ENCODE measurements around the gene ALDH16A1.
"Not testable (repeated sequence)": the region's sequence is repeated elsewhere in the genome, so short reads cannot be mapped to it uniquely, and the experiment has no call there.

Gene ALDH16A1

DNA sequence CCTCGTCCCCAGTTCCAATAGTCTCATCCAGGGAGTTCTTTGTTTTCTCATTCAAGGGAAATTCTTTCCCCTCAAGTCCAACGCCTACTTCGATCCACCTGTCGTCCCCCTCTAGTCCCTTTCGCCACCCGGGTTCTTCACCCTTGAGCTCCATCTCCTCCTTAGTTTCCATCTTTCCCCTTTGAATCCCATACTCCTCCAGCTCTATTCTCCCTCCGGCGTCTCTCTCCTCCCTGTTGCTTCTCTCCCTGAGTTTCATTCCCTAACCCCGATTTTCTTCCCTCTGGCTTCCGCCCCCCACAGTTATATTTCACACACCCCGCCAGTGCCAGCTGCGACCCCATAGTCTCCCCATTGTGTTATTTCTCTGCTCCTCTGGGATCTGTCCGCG is 11.1 kb upstream of the ALDH16A1 start:
- DNase-seq: no peak

GRCh38 chr19:49442354-49442753 is 10.7 kb upstream of the ALDH16A1 start:
- DNase-seq: no peak

DNA sequence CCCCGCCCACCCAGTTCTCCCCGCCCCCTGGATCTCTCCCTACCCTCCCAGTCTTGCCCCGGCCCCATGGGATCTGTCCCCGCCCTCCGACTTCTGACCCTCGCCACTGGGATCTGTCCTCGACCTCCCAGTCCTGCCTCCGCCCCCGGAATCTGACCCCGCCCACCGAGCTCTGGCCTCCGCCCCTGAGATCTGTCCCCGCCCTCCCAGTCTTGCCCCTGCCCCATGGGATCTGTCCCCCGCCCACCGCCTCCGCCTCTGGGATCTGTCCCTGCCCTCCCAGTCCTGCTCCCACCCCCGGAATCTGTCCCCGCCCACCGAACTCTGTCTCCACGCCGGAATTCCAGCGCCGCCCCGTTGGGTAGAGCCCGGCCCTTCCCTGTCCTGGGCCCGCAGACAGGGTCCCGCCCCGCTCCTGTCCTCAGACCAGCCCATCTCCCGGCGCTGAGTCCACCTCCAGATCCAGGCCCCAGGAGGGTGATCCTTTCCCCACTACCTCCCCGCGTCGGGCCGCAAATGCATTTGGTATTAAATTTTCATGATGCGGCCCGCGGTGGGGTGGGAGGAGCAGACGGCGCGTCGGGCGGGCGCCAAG is 10.2 kb upstream of the ALDH16A1 start:
- peak; percentile 52 for DNase-seq

GRCh38 chr19:49443366-49444099 is 9.5 kb upstream of the ALDH16A1 start:
- DNase-seq: peak; percentile 93

DNA sequence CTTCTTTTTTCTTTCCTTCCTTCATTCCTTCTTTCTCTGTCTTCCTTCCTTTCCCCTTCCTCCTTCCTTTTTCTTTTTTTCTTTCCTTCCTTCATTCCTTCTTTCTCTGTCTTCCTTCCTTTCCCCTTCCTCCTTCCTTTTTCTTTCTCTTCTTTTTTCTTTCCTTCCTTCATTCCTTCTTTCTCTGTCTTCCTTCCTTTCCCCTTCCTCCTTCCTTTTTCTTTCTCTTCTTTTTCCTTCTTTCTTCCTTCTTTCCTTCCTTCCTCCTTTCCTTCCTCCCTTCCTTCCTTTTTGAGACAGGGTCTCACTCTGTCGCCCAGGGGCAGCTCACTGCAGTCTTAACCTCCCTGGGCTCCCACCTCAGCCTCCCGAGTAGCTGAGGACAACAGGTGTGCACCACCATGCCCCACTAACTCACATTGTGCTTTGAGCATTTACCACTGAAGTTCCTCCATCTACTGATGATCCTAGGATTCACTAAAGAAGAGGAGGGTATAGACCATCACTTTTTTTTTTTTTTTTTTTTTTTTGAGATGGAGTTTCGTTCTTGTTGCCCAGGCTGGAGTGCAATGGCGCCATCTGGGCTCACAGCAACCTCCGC is 8.8 kb upstream of the ALDH16A1 start:
- DNase-seq: not testable (repeated sequence)

- no peak for DNase-seq
Observed at GRCh38 chr19:49445997-49446396, 7.0 kb upstream of the ALDH16A1 start.

DNA sequence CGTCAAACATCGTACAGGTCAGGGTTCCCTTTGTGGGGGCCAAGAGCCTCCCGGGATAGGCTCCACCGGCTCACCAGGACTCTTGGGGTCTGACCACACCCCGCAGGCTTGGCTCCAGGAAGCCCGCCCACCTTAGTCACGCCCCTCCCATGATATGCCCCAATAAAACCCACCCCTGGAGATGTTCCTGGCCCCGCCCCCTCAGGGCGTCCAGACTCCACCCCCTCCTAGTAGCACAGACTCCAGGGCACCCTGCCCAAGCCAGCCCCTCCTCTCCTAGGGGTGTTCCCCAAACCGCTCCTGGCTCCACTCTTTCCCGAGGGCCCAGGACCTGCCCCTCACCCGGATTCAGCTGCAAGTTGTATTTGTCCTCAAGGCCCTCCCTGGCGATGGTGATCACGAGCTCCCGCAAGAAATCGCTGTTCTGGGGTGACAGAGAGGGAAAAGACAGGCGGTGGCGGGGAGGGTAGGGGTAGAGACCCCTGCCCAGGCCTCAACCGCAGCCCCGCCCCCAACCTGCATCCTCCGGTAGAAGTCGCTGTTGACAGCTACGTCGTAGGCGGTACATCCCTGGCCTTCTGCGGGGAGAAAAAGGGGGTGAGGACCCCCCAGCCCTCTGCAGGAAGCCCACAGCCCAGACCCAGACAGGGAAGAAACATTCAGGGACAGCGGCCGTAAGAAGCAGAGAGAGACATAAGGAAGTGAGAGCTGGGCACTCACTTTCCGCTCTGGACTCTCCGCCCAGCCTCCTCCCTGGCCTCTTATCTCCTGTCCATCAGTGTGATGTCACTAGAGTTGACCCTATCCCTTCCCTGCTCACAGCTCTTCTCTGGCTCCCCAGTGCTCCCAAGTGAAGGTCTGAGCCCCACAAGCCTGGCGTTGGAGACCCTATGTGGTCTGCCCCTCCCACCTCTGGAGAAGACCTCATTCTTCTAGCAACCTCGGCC is 5.3 kb upstream of the ALDH16A1 start:
- no peak for DNase-seq

DNA sequence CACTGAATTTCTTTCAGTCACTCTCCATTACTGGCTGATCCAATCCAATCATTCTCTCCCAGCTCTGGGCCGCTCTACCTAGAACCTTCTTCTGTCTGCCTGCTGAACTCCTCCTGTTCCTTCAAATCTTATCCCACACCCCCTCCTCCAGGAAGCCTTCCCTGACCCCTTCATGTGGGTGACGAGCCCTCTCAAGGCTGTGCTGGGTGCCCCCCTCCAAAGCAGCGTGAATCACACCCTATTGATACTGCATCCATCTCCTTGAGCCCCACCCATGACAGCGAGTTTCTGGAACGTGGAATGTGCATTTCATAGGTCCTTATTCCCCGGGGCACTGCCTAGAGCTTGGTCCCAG is 4.6 kb upstream of the ALDH16A1 start:
- no peak for DNase-seq

DNA sequence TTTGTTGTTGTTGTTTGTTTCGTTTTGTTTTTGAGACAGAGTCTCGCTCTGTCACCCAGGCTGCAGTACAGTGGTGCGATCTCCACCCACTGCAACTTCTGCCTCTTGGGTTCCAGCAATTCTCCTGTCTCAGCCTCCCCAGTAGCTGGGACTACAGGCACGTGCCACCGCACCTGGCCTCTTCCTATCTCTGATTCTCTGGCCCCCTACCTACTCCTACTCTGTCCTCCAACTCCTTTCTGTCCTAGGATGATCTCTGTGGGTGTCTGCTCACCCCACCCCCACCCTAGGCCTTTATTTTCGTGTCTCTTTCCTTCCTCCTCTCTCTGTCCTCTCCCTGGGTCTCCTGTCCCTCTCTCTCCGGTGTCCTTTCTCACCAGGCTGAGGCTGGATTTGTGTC is 2.6 kb upstream of the ALDH16A1 start:
- DNase-seq: no peak

DNA sequence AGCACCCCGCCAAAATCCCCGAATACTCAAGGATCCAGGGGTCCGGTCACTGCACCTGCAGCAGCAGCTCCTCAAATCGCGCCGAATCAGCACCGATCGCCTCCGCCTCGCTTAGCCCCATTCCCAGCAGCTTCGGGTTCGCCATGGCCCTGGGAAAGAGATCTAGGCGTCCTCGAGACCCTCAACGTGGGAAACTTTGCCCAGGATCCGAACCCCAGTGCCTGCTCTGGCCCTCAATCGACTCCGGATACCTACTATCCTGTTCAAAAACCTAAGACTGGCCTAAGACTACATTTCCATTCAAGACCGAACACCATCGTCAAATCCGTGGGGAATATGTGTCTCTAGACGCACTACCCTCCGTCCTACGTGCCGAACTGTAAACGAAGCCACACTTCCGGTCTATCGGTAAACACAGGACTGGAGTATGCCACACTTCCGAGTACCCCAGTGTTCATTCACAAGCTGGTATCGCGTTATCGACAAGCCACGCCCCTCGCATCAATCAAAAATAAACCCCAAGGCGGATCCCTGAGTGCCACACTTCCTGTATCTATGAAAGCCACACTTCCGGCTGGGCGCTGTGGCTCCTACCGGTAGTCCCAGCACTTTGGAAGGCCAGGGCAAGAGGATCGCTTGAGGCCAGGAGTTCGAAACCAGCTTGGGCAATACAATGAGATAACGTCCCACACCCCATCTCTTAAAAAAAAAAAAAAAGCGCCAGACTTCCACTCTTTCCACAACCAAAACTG is 1.4 kb upstream of the ALDH16A1 start, which contains the start of gene PIH1D1:
PIH1D1 (minus strand) TSS at position 385 of the 752 bp plus-strand sequence; CDS start at position 145, 240 bp downstream.
- peak; percentile 93 for DNase-seq

- no peak for DNase-seq
Observed at GRCh38 chr19:49453757-49454240, 774 bp downstream of the ALDH16A1 start.

DNA sequence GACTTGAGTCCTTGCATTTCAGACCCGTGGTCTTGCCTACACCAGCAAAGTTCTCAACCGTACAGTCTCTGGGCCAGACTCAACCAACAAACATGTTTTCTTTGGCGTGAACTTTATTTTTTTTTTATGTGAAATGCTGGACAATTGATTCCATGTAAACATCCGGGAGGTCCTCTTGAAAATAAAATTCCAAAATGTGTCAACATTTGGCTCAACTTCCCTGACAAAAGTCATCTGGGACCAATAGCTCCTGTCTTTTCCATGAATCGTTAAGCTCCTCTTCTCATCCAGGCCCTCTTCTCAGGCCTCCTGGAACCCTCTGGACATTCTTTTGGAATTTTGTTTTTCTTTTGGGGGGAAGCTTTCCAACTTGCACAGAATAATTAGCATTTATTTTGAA is 2.7 kb downstream of the ALDH16A1 start:
- DNase-seq: no peak

GRCh38 chr19:49456326-49456725 is 3.3 kb downstream of the ALDH16A1 start:
- DNase-seq: no peak

DNA sequence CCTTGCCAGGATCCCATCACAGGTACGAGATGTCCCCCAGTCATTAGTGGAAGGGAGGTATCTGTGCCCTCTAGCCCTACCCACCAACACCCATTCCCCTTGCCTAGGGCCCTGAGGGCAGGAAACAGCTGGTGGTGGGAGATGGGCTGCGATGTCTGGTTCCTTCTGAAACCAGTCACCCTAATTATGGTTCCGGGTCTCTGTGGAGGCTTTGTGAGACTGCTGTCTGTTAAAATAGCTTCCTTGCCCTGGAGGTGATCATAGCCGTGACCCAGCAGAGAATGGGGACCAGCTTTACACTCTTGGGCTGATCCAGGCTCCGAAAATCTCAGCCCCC is 5.5 kb downstream of the ALDH16A1 start:
- DNase-seq: no peak

DNA sequence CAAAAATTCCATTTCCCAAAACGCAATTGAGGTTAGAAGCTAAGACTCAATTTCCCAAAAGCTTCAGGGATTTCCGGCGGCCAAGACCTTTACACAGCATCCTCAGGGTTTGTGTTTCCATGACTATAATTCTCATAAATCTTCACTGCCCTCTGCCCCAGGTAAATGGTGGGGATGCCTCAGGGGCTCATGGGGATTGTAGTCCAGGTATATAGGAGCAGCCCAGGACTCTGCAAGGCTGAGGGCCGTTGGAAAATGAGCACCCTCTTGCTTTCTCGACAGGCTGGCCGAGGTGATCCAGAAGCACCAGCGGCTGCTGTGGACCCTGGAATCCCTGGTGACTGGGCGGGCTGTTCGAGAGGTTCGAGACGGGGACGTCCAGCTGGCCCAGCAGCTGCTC is 6.4 kb downstream of the ALDH16A1 start:
- DNase-seq: no peak

GRCh38 chr19:49461130-49461529 is 8.1 kb downstream of the ALDH16A1 start:
- DNase-seq: not testable (repeated sequence)

- DNase-seq: no peak
Observed at GRCh38 chr19:49461656-49462055, 8.6 kb downstream of the ALDH16A1 start.

GRCh38 chr19:49462492-49462891 is 9.5 kb downstream of the ALDH16A1 start:
- no peak for DNase-seq

DNA sequence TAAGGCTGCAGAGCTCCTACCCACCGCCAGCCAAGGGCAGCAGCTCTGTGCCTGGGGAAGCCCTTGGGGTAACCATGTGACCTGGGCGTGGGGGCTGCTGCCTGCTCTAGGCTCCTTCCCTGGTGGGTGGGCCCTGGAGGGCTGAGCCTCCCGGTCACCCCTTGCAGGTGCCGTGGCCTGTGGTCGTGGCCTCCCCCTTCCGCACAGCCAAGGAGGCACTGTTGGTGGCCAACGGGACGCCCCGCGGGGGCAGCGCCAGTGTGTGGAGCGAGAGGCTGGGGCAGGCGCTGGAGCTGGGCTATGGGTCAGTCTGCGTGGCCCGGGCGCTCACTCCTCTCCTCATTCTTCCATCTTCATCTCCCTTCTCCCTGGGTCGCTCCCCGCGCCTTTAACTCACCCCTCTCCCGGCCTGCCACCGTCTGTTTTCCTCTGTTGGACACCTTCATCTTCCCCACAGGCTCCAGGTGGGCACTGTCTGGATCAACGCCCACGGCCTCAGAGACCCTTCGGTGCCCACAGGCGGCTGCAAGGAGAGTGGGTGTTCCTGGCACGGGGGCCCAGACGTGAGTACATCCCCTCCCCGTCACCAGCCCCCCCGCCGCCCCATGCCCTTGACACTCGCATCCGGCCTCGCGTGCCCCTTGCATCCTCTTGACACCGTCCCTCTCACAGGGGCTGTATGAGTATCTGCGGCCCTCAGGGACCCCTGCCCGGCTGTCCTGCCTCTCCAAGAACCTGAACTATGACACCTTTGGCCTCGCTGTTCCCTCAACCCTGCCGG is 11.1 kb downstream of the ALDH16A1 start:
- no peak for DNase-seq

GRCh38 chr19:49465371-49465770 is 12.3 kb downstream of the ALDH16A1 start:
- no peak for DNase-seq

GRCh38 chr19:49468199-49468598 is 15.2 kb downstream of the ALDH16A1 start:
- no peak for DNase-seq

Data from activated naive CD4-positive, alpha-beta T cell treated with anti-CD3 and anti-CD28 coated beads, Interleukin-2, amount 50 U/mL, for 16 hours (primary cell).